ENCODE measurements around the gene TGFBR2.

The TGFBR2 gene

DNA sequence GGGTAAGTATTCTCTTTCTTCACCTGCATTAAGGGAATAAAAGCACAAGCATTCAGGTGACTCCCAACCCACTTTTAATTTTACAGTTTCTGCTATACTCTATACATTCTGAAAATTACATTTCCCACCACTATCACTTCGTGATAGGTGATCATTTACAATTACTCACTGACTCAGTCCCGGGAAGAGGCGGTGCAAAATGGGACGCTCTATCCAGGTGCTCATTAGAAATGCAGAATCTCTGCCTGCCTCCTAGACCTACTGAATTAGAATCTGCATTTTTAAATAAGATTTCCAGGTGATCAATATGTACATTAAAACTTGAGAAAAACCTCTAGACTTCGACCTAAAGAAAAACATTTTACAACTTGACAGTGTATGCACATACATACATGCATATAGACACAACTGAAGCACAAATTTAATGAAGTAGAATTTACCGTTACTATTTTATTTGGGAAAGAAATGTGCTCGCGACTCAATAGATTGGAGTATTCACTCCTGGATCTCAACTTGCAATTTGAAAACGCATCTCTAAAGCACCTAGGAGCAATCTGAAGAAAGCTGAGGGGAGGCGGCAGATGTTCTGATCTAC, 598 bp upstream of the TGFBR2 start:
- TF ChIP-seq, protein P1, sequence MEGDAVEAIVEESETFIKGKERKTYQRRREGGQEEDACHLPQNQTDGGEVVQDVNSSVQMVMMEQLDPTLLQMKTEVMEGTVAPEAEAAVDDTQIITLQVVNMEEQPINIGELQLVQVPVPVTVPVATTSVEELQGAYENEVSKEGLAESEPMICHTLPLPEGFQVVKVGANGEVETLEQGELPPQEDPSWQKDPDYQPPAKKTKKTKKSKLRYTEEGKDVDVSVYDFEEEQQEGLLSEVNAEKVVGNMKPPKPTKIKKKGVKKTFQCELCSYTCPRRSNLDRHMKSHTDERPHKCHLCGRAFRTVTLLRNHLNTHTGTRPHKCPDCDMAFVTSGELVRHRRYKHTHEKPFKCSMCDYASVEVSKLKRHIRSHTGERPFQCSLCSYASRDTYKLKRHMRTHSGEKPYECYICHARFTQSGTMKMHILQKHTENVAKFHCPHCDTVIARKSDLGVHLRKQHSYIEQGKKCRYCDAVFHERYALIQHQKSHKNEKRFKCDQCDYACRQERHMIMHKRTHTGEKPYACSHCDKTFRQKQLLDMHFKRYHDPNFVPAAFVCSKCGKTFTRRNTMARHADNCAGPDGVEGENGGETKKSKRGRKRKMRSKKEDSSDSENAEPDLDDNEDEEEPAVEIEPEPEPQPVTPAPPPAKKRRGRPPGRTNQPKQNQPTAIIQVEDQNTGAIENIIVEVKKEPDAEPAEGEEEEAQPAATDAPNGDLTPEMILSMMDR (IDR thresholded peaks at IDR 0.05; ENCODE audit: low read depth, low read length, missing control alignments), result no peak
- H3K4me3 ChIP-seq (ENCODE audit: low read depth, low read length), result no peak overlapping the region
- DNase-seq (ENCODE audit: low read depth), result no peak

DNA sequence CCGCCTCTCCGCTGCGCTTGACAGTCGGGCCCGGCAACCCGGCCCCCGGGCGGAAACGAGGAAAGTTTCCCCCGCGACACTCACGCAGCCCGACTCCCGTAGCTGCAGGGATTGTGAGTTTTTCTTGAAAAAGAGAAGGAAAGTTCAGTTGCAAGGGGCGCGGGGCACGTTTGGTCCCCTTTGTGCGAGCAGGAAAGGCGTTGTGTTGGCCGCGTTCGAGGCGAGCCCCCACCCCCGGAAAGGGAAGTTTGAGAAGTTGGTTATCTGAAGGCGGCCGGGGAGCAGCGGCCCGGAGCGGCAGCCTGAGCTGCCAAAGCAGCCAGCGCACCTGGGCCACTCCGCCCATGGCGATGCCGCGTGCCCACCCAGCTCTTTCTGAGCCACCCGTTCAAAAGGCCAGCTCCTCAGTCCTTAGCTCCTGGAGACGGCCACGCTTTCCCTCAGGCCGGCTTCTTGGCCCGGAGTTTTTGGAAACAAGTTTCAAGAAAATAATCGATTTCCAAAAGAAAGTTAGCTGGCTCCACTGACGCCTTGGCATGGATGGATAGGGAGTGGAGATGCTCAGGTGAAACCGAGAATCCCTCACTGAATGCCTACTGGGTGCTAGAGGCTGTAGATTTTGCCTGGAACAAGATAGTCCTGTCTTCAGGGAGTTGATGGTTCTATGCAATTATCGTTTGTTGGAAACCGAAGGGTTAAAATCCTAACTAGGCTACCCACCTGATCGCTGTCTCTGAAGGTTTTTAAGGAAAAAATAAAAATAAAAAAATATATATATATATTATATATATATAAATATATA, 832 bp downstream of the TGFBR2 start:
- peak overlapping the region; percentile 62 for H3K4me3 ChIP-seq (ENCODE audit: low read depth, low read length)
- DNase-seq (ENCODE audit: low read depth), result no peak
- TF ChIP-seq, protein P1 (IDR thresholded peaks at IDR 0.05; ENCODE audit: low read depth, low read length, missing control alignments), result no peak

DNA sequence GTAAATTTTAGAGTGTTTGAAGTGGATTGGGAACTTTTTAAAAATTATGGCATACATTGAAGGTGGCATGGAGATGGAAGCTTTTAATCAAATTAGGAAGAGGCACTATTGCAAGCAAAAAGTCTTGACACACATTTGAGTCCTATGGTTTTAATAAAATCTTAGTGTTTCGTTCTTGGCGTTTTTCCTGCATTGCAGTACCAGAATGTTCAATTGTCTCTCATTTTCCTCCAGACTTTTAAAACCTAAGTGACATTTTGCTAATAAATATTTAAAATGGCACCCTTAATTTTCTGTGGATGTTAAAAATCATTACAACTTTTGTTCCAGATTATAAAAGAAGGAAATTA, 2.2 kb downstream of the TGFBR2 start:
- H3K4me3 ChIP-seq (ENCODE audit: low read depth, low read length), result no peak overlapping the region
- TF ChIP-seq, protein P1 (IDR thresholded peaks at IDR 0.05; ENCODE audit: low read depth, low read length, missing control alignments), result no peak
- no peak for DNase-seq (ENCODE audit: low read depth)

DNA sequence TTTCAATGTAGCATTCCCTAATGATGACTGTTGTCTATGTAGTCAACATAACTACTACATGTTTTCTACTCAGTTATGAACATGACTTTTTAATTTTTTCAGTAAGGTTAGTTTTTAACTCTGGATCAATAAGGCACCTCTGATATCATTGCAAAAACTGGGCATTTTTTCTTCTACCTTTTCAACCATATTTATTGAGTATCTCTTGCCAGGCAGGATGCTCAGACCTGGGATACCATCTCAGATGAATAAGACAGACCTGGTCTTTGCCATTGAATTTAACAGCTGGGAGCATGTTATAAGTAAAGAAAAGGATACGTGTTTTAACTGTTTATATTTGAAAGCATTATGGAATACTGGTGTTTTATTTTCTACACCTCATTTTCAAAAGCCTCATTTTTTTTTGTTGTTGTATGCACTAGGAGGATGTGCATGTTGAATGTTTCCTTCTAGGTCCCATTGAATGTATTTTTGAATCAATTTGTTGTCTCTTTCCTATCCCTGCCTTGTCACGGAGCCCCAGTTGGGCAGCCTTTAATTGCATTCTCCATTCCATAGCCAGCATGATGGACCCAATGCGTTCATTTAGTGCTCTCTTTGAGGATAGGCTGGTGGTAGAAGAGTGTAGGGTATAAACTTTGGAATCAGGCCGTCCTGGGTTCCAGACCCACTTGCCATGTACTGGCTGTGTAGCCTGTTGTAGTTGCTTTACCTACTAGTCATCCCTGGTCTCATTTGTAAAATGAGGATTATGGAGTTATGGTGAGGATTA, 3.7 kb downstream of the TGFBR2 start:
- no peak for DNase-seq (ENCODE audit: low read depth)
- TF ChIP-seq, protein P1 (IDR thresholded peaks at IDR 0.05; ENCODE audit: low read depth, low read length, missing control alignments), result no peak
- no peak overlapping the region for H3K4me3 ChIP-seq (ENCODE audit: low read depth, low read length)

DNA sequence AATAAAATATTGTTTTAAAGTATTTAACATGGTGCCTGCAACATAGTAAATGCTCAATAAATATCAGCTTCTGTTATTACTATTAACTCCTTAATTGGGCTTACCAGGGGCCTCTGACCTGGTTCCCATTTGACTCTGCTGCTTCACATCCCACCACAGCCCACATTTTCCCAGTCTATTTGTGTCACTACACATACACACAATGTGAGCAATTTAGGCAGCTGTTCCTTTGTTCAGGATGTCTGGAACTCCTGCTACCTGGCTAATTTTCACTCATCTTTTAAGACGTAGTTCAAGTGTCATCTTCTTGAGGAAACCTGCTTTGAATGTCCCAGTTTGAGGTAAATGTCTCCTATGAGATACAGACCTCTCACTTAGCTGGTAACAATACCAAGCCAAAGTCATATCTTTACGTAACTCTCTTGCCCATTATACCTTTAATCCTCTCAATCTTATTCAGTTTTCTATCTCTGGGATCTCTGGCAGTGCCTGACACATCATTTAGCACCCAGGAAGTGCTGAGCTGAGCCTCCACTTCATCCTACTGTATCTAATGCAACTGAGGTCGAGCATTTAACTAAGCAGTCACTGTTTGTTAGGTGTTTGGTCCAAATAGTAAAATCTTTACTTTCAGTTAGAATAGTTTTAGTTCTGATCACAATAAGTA, 4.4 kb downstream of the TGFBR2 start:
- no peak for DNase-seq (ENCODE audit: low read depth)
- no peak overlapping the region for H3K4me3 ChIP-seq (ENCODE audit: low read depth, low read length)
- TF ChIP-seq, protein P1 (IDR thresholded peaks at IDR 0.05; ENCODE audit: low read depth, low read length, missing control alignments), result no peak

DNA sequence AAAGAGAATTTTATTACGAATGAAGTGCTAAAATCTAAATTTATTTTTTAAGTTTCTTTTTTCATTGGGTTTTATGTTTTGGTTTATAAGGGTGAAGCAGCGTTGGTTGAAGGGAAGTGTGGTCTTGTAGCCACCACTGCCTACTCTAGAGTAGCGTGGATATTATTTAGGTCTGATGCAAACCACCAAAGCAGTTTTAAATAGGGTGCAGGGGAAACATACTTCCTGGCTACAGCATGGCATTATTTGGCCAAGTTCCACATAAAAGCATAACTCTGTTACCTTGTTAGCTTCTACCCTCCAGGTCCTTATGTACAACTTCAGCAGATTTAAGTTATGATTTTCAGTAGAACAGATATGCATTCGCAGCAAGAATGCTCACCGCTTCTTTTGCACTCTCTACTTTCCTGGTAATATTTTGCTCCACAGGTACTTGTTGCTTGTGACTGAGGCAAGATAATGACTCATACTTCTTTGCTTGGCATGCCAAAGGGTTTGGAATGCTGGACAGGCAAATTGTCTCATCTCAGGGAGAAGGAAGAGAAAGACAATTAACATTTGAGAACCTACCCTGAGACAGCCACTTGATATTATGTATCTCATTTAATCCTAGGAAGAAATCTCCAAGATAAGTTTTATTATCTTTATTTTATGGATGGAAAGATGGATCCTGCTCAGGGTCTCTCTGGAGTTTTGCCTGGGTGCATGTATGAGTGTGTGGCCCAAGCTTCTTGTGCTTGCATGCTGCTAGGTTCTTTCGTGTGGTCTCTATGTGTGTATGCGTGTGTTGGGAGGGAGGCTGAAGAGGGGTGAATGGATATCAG, 5.4 kb downstream of the TGFBR2 start:
- DNase-seq (ENCODE audit: low read depth), result no peak
- TF ChIP-seq, protein P1 (IDR thresholded peaks at IDR 0.05; ENCODE audit: low read depth, low read length, missing control alignments), result no peak
- H3K4me3 ChIP-seq (ENCODE audit: low read depth, low read length), result no peak overlapping the region
